WI38 (cell line): Measurements from ENCODE around the gene NEDD9.

Source experiments
- H3K4me3 ChIP-seq: 2 replicates; pipeline ENCODE4 v1.5.1; 2011; ENCODE audit warnings: low read depth, mild to moderate bottlenecking, control low read depth, low read length
- CTCF ChIP-seq: IDR thresholded peaks from 2 replicates; pipeline ENCODE4 v1.5.1; 2012; ENCODE audit warnings: low read depth, mild to moderate bottlenecking, control low read depth, low read length

The NEDD9 gene

GRCh38 chr6:11228935-11229654 lies 3.4 kb downstream of the NEDD9 start:
- peak overlapping the region; percentile 93 for H3K4me3 ChIP-seq
- TF ChIP-seq CTCF, result no peak

DNA sequence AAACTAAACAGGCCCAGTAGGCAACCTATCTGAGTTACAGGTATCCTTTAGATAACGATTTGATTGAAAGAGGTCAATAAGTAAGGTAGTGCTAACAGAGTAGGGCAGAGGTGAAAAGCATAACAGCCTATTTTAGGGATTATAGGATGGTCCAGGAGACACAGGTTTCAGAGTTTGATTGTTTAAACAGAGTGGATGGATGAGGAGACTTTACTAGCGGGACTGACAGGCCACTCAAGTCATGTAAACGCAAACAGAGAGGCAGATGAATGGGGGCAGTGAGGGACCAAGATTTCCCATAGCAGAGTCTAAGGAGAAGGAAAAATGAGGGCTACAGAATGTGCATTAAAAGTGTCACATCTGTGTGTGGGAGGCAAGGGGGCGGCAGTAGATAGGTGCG lies 4.8 kb downstream of the NEDD9 start:
- no peak overlapping the region for H3K4me3 ChIP-seq
- TF ChIP-seq CTCF, result no peak

GRCh38 chr6:11226005-11226404 lies 6.5 kb downstream of the NEDD9 start:
- H3K4me3 ChIP-seq, result no peak overlapping the region
- no peak for TF ChIP-seq CTCF

- no peak overlapping the region for H3K4me3 ChIP-seq
- no peak for TF ChIP-seq CTCF
Measured at GRCh38 chr6:11224966-11225463, 7.5 kb downstream of the NEDD9 start.

DNA sequence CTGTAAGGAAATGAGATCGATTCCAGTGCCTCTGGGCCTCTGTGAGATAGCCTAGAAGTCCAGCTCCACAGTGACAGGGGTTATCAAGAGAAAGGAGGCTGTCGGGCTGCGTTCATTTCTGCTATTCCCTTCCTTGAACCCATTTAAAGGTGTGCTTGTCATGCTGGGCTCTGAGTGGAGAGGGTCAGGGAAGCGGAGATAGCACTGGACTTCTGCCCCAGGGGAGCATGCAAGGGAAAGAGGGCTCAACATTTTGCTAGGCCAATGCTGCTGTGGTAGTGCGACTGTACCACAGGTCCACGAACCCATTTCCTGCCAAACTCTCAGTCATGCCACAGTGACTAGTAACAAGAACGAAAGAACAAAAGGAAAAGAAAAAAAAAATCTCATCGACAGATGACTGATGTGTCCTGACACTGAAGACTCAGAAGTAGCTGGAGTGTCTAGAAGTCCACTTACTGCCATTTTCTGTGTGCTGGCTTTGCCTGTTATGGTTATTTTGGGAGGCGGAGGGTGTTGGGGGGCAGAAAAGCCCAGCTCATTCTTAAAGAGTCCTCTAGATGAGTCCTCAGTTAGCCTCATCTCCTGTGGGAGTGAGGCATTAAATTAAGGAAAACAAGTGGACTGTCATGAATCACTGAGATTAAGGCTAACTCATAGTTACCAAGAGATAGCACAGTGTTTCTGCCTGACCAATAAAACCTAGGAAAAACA lies 8.1 kb downstream of the NEDD9 start:
- H3K4me3 ChIP-seq, result no peak overlapping the region
- TF ChIP-seq CTCF, result no peak

DNA sequence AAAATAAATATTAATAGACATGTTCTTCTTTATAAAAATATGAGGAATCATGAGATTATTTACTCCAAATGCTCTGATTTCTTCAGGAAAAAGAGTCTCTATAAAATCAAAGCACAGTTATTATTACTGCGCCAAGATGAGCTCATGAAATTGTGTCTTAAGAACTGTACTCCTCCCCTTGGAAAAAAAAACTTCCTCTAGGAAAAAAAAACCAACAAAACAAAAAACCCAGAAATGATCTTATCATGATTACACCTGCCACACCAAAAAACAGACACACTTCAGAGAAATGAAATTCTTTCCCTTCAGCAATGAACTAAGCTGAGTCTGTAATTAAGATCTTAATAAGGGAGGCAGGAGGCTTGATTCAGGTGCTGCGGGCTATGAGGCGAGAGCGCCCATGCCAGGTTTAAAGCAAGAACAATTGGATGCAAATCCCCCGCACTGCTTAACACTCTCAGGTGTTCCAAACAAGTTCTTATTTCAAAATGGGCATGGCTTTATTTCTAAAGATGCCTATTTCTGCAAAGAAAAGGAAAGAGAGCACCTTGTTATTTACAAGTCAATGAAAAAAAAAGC lies 9.1 kb downstream of the NEDD9 start:
- no peak overlapping the region for H3K4me3 ChIP-seq
- no peak for TF ChIP-seq CTCF
